Pancreas (tissue), 10 donors: ENCODE results near the gene CST9L. TPM values are rescaled to one million over a fixed set of nuclear protein-coding genes. Genes with fewer than 3 reads are reported as not detected.

ENCODE experiments used
- ATAC-seq, 4 donors: fragments of 200-7000 bp; cut with Tn5 transposase; one replicate each; pipeline versions ENCODE4 v1.8.0 to v1.9.1; 2020; ENCODE audit warnings: mild to moderate bottlenecking in 4 of 4, moderate library complexity in 4 of 4
- DNase-seq, 6 donors: peaks; one replicate each; pipeline ENCODE4 v3.0.0-alpha.2; 2020
- FAIRE-seq: peaks from 2 replicates; lab custom pipeline; 2012; peaks lifted over from hg19 to GRCh38; lab: Jason Lieb, UNC
- H3K27ac ChIP-seq, 4 donors: fragments of 200-600 bp; sonication (generic); 1 replicate in 3 of 4; 2 replicates in 1 of 4; pipeline versions ENCODE4 v1.5.0 to v1.8.0; 2020
- H3K27me3 ChIP-seq, 4 donors: fragments of 200-600 bp; one replicate each; pipeline ENCODE4 v1.8.0; 2021
- H3K36me3 ChIP-seq, 3 donors: fragments of 200-600 bp; sonication (generic) in 1 of 3; one replicate each; pipeline versions ENCODE4 v1.5.0 to v1.8.0; 2020 to 2021
- H3K4me1 ChIP-seq, 3 donors: fragments of 200-600 bp; one replicate each; pipeline ENCODE4 v1.8.0; 2021
- H3K4me3 ChIP-seq, 4 donors: fragments of 200-600 bp; sonication (generic) in 2 of 4; one replicate each; pipeline versions ENCODE4 v1.5.0 to v1.8.0; 2020 to 2021
- H3K9me3 ChIP-seq, 4 donors: fragments of 200-600 bp; one replicate each; pipeline ENCODE4 v1.8.0; 2021
- CTCF ChIP-seq, 4 donors: fragments of 200-600 bp; sonication (generic) in 3 of 4; IDR thresholded peaks; one replicate each; pipeline versions ENCODE4 v1.5.0 to v1.8.0; 2021; ENCODE audit warnings: antibody characterized with exemption in 4 of 4
- WGBS, 2 donors: extraction: QIAGEN DNeasy Blood & Tissue Kit; methylation state at CpG; one replicate each; pipeline ENCODE4 v1.1.7; 2013; 5-methylcytosine and 5-hydroxymethylcytosine counted together
- intact Hi-C, 3 donors: fragments of 100-400 bp; cut with DNase I; formaldehyde crosslinking; loops; one replicate each; pipeline versions ENCODE4 v1.11.1 to v1.14.2; 2022
- polyA plus RNA-seq, 2 donors: library from polyadenylated mRNA; stranded (reverse); fragments of 200-250 nt; gene quantifications; one replicate each; pipeline ENCODE4 v1.2.3, GENCODE V29; 2013
- total RNA-seq, 6 donors: library from RNA; stranded (reverse); fragmentation: NEBNext Ultra II Directional in 4 of 6; extraction: Animal tissue kit (Norgen Biotek cat#: 25700) in 4 of 6; gene quantifications; one replicate each; pipeline versions ENCODE4 v1.2.1 to v1.2.4, GENCODE V29; 2021 to 2023
- donor health status: healthy with polysubstance abuse.
- donor health status: DM: no; HTN: no; CAD: no; lungs with moderate emphysema.
- donor health status: DM: no; HTN: no; CAD: no.
- donor health status: control.
- donor health status: control.
- donor health status: Bipolar disorder and iron deficiency.
- donor health status: DM: yes; HTN: yes; CAD: no.
- donor health status: DM: no; HTN: no; CAD: no.
- donor health status: DM: no; HTN: no; CAD: no.
- donor health status: DM: yes; HTN: yes; CAD: no.

The CST9L gene
- total and polyA plus RNA-seq, 8 donors: not detected

- DNase-seq: peak in 1 of 6 donors; percentile 29
- intact Hi-C loops: no loop called here
- Histone ChIP-seq H3K36me3 (no peaks in the 10 kb centered on the region), H3K27me3 (no peaks in the 10 kb centered on the region), H3K27ac (no peak overlapping the region), H3K4me3 (no peak overlapping the region), H3K9me3 (no peaks in the 10 kb centered on the region), H3K4me1 (no peaks in the 10 kb centered on the region)
- TF ChIP-seq CTCF (IDR thresholded peaks at IDR 0.05): no peak
- WGBS, 2 donors: 59 to 73% methylated on average over 6 to 7 of the region's 7 CpGs
- FAIRE-seq: no peak
- no peak for ATAC-seq
Observed at GRCh38 chr20:23587631-23588030, 19.3 kb upstream of the CST9L start.

- intact Hi-C loops: no loop called here
- ATAC-seq: no peak
- Histone ChIP-seq H3K9me3 (no peaks in the 10 kb centered on the region), H3K36me3 (no peaks in the 10 kb centered on the region), H3K27me3 (no peaks in the 10 kb centered on the region), H3K27ac (no peak overlapping the region), H3K4me3 (no peak overlapping the region), H3K4me1 (no peaks in the 10 kb centered on the region)
- no peak for TF ChIP-seq CTCF (IDR thresholded peaks at IDR 0.05)
- FAIRE-seq: no peak
- WGBS, 2 donors: 57 to 69% methylated on average over 13 of the region's 13 CpGs
- peak in 1 of 6 donors; percentile 34 for DNase-seq
Observed at GRCh38 chr20:23586735-23587525, 18.6 kb upstream of the CST9L start.

GRCh38 chr20:23585808-23586734, 17.8 kb upstream of the CST9L start:
- Histone ChIP-seq H3K4me1 (no peaks in the 10 kb centered on the region), H3K27me3 (no peaks in the 10 kb centered on the region), H3K4me3 (no peak overlapping the region), H3K9me3 (no peaks in the 10 kb centered on the region), H3K36me3 (no peaks in the 10 kb centered on the region), H3K27ac (no peak overlapping the region)
- 47 to 53% methylated on average over 5 of the region's 5 CpGs for WGBS, 2 donors
- no peak for TF ChIP-seq CTCF (IDR thresholded peaks at IDR 0.05)
- ATAC-seq (peak in 1 of 4 donors; percentile 32), DNase-seq (no peak), FAIRE-seq (no peak)
- intact Hi-C loops: no loop called here

GRCh38 chr20:23585449-23585807, 17.1 kb upstream of the CST9L start:
- H3K27me3 ChIP-seq: no peaks in the 10 kb centered on the region
- no peak for FAIRE-seq

More at GRCh38 chr20:23585449-23585807, 17.1 kb upstream of the CST9L start:
- H3K4me1 ChIP-seq: no peaks in the 10 kb centered on the region
- DNase-seq (peak in 1 of 6 donors; percentile 18), ATAC-seq (no peak)
- WGBS, 2 donors: 61 to 62% methylated on average over 5 of the region's 5 CpGs
- no peak overlapping the region for H3K4me3 ChIP-seq
- no peak for TF ChIP-seq CTCF (IDR thresholded peaks at IDR 0.05)
- intact Hi-C loops: no loop called here
- no peak overlapping the region for H3K27ac ChIP-seq
- H3K9me3 ChIP-seq: no peaks in the 10 kb centered on the region
- H3K36me3 ChIP-seq: no peaks in the 10 kb centered on the region
